HuH-7.5 (cell line): ENCODE data around the gene C16orf90.
"Not testable (repeated sequence)": the region's sequence is repeated elsewhere in the genome, so short reads cannot be mapped to it uniquely, and the experiment has no call there.

ENCODE experiments used
- DNase-seq: peaks from one replicate; pipeline ENCODE4 v3.0.0; 2011; ENCODE audit warnings: low spot score

The C16orf90 gene

DNA sequence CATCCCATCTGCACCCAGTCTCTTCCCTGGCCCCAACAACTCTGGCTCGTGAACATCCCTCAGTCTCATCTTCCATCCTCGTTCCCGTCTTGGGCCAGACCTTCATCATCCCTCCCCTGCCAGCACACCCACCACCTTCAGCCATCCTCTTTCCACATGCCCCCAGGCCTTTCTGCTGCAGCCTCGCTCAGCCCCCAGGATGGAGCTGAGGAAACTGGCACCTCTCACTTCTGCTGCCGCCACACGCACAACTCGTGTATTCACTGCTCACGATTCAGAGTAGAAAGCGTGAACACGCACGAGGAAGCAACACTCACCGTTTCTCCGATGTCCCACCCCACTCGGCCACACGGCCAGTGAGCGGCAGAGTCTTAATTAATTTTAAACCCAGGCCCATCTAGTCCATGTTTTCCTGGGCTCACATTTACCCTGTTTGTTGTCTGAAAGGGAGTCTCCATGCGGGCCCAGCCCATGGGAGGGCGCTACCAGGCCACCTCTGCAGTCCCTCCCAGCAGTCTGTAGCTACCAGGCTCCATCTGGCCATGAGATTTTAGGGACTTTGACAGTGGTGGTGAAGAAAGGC is 12.5 kb downstream of the C16orf90 start:
- no peak for DNase-seq

DNA sequence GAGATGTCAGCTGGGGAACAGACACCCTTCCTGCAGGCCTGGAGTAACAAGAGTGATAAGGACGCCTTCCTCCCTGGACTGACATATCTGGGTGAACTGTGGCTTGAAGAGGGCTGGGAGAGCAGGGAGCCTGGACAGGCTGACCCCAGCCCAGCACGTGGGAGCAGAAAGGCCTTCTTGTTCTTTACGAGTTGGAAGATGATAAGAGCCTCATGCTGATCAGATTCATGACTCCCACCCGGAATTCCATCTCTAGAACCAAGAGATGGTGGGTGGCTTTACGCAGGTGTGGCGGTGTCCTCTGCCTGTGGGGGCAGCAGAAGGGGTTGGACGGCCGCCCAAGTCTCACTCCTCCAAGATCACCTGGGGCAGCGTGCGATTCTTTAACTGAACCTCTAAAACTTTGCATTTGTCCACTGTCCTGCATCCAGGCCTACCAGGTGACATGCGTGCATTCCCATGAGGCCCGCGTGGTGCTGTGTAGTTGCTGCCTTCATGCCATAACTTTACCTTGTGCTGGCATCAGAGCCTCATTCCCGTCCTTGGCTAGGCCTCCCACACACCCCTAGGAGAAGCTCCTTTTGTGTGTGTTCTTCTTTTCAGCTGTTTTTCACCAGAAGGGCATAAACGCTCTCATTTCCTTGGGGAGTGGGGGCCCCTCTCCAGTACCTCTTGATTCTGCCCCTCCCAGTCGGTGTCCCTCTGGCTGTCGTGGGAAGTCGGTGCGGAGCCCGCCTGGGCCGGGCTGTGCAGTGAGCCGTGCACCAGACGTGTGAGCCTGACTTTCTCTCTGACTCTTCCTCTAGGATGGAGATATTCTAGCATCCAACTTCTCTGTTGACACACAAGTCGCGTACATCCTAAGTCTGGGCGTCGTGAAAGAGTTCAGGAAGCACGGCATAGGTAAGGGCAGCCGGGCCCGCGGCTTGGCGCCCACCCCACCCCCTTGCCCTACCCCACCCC is 13.3 kb downstream of the C16orf90 start:
- no peak for DNase-seq

DNA sequence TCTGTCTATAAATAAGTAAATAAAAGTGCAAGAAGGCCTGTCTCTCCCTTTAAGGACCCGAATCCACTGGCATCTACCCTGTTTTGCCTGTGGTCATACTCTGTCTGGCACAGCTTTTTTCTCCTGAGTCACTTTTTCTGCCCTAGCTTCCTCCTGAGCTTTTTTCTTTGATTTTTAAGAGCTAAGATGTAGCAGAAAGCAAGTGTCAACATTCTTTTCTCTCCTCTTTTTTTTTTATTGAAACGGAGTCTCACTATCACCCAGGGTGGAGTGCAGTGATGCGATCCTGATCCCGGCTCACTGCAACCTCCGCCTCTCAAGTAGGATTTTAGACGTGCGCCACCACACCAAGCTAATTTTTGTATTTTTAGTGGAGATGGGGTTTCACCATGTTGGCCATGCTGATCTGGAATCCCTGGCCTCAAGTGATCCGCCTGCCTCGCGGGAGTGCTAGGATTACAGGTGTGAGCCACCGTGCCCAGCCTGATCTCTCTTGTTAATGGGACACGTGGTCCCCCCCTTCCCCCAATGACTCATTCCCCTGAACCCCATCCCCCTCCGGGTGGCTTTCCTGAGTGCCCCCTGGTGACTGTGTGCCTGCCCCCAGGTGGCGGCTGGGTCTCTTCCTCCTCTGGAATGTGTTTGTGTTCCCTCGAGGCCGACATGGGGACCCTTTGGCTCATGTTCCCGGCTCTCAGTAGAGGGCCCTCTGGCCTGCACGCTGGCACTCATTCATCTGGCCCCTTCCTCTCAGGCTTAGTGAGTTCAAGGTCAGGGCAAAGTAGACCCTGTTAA is 14.2 kb downstream of the C16orf90 start:
- no peak for DNase-seq

DNA sequence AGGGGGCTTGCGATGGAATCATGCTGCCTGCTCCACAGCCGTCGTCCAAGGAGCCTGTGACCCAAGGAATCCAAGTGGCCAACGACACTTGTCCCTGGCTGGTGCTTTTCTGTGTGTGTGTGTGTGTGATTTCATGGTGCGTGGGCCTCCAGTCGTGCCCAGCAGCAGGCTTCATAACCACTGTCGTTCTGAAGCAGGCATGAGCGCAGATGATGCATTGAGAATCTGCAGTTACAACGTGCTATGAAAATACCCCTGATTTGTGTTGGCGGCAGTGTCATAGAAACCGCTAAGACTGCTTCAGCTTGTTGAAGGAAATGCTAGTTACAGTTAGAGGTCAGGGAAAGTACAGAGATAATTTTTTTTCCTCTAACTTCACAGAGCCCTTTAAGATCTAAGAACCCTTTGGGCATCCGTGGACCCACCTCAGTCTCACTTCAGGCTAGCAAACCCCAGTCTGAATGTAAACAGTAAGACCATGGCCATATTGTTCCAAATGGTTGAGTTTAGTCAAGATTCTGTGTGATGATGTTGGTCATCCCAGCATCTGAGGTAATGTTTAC is 15.6 kb downstream of the C16orf90 start:
- no peak for DNase-seq

DNA sequence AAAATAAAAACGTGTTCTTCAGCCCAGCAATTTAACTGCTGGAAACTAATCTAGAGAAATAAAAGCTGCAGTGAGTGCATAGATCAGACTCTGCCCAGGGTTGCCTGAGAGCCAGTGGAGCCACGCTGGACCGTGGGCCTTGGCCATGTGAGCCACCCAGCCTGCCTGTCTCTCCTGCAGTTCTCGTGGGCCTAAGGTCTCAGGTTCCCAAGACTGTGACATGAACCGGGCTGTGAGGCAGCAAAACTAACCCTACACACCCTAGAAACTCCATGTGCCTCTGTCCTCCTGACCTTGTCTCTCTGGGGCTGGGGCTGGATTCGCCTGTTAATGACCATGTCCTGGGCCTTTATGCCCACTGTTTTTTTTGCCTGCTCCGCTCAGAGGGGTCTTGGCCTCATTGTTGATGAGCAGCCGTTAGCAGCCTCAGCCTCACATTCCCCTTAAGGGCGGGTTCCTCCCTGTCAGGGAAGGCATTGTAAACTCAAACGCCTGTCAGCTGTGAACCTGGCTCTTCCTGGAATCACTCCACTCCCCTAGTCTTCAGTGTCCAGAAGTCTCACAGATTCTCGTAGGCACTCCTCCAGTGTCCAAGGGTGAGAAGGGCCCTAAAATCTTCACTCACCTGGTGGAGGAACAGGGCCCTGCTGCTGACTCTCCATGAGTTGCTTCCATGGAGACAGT is 16.9 kb downstream of the C16orf90 start:
- DNase-seq, result no peak

DNA sequence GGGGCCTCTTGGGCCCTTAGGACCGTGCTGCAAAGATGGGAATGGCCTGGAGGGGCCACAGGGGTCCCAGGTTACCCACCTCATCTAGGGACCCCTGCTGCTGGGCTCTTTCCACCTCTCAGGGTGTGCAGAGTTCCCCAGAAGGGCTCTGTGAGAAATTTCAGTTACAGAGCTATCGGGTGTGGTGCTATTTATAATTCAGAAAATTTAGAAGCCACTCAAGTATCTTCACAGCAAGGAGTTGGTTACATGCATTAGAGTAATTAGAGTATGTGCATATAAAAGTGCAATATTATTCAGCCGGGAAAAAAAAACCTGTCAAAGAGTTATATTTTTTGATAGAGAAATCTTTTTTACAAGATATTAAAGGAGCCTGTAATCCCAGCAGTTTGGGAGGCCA is 18.9 kb downstream of the C16orf90 start:
- DNase-seq, result no peak

DNA sequence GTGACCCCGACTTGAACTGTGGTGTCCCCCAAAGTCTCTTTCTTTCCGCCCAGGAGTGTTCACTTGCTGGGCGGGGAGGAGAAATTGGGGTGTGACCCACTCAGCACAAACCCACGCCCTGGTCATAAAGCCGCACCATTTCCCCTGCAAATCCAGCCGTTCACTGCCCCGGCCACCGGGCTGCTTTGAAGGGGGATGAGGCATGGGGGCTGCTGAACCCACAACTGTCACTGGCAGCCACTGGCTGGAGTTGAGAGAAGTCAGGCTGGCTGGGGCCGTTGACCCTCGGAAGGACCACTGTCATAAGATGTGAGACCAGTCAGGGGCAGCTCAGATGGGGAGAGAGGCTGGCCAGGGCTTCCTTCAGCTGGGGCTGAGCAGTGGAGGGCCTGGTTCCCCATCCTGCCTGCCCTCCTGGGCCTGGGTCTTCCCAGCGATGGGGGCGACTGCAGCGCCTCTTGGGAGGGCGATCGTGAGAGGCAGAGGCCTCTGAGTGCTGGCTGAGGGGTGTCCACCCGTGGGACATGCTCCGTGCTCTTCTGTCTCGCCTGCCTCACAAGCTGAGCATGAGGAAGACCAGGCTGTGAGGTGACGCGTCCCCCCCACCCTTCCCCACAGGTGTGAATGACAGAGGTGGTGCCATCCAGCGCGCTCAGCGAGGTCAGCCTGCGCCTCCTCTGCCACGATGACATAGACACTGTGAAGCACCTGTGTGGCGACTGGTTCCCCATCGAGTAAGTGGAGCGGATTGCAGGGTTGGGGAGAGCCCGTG is 19.5 kb downstream of the C16orf90 start:
- no peak for DNase-seq

DNA sequence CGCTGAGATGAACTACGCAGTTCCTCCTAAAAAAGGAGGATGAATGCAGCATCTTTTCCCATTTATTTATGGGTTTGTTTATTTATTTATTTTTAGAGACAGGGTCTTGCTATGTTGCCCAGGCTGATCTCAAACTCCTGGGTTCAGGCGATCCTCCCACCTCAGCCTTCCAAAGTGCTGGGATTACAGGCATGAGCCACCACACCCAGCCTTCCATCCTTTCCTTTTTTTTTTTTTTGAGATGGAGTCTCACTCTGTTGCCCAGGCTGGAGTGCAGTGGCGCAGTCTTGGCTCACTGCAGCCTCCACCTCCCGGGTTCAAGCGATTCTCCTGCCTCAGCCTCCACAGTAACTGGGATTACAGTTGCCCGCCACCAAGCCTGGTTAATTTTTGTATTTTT is 20.4 kb downstream of the C16orf90 start:
- not testable (repeated sequence) for DNase-seq

DNA sequence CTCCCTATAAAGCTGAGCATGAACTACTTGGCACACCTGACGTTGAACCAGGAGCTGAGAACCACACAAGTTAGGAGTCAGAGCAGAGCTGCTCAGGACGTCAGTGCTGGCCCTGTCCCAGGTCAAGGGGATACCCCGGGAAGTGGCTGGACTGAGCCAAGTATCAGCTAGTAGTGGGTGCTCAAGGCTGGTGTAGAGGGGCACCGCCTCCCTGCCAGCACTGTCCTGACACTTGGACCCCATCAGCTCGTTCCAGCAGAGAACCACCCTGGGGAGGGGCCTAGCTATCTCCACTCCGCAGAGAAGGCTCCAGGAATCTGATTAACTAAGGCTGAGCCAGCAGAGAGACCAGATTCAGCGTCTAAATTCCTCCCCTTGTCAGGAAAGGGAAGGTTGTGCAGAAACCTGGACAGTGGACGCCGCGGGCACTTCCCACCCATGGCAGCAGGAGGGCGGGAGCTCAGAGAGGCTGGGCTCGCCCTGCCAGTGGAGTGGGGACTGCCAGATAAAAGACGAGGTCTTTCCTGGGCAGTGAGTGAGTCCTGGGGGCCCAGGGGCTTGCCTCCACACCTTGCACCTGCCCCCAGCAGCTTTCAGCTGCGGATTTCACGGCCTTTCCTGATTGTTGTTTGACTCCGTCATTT is 21.0 kb downstream of the C16orf90 start:
- no peak for DNase-seq

DNA sequence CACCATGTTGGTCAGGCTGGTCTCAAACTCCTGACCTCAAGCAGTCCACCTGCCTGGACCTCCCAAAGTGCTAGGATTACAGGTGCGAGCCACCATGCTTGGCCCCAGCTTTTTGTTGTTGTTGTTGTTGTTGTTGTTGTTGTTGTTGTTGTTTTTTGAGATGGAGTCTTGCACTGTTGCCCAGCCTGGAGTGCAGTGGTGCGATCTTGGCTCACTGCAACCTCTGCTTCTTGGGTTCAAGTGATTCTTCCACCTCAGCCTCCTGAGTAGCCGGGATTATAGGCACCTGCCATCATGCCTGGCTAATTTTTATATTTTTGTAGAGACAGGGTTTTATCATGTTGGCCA is 21.7 kb downstream of the C16orf90 start:
- DNase-seq, result not testable (repeated sequence)

DNA sequence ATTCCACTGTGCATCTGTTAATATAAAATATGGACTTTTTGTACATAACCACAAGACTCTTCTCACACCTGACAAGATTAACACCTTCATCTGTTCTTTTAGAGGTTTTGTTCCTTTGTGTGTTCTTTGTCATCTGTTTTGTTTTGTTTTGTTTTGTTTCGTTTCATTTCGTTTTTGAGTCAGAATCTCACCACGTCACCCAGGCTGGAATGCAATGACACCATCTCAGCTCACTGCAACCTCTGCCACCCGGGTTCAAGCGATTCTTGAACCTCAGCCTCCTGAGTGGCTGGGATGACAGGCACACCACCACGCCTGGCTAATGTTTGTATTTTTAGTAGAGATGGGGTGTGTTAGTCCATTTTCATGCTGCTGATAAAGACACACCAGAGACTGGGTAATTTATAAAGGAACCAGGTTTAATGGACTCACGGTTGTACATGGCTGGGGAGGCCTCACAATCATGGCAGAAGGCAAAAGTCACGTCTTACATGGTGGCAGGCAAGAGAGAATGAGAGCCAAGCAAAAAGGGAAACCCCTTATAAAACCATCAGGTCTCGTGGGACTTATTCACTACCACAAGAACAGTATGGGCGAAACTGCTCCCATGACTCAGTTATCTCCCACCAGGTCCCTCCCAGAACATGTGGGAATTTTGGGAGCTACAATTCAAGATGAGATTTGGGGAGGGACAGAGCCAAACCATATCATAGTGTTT is 22.3 kb downstream of the C16orf90 start:
- no peak for DNase-seq

DNA sequence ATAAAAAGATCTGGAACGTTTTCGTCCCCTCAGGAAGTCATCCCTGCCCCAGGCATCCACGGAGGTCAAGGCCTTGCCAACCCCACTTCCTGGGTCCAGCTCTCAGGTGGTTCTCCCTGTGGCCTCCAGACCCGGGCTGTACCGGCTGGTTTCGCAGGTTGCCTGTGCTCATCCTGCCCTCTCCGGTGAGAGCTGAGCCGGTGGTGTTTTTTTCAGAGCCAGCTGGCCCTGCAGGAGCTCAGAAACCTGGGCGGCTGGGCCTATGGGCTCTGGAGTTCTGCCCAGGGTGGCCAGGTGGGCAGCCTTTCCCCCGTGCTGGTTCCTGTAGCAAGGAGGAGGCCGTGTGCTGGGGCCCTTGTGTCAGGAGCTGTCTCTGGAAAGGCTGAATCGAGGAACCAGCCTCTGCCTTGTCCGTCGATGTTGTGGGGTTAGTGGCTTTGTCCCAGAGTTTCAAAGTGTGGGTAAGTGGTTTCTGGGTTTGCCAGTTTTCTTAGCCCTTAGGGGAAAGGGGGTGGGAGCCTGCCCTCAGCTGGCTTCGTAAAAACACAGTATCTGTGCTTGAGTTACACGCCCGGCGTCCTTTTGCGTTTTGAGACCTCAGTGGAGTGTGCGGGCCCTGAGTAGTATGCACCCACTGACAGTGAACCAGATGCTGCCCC is 23.6 kb downstream of the C16orf90 start:
- DNase-seq, result no peak

DNA sequence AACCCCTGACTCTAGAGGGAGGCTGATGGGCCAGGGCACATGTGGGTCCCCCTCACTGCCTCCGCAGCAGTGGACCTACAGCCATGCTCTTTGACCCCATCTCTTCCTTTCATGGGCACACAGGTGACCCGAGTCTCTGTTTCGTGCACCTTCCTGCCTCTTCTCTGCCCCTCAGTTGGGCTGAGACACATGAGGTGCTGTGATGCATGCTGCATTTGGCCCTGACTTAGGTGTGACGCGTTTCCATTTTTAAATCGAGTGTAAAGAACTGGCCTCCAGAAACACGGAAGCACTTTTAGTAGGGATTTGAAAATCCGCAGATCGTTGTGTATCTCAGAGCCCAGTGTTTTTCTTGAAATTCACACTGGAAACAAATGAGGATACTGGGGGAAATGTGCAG is 24.6 kb downstream of the C16orf90 start:
- DNase-seq, result no peak

DNA sequence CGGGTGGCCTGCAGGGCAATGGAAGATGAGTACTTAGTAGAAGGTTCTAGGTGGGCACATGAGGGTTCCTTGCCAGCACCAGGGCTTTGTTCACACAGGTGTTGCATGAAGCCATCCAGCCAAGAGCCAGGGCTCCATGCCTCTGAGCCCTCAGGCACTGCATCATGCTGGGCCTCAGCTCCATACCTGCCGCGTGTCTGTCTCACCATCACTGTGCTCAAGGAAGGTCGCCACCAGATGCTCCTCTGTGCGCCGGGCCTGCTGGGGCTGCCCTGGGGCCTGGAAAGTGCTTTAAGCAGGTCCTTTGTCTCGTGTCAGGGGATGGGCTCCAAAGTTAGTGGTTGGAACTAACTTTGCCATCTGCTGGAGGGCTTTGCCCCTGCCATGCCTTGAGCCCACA is 25.6 kb downstream of the C16orf90 start:
- no peak for DNase-seq

DNA sequence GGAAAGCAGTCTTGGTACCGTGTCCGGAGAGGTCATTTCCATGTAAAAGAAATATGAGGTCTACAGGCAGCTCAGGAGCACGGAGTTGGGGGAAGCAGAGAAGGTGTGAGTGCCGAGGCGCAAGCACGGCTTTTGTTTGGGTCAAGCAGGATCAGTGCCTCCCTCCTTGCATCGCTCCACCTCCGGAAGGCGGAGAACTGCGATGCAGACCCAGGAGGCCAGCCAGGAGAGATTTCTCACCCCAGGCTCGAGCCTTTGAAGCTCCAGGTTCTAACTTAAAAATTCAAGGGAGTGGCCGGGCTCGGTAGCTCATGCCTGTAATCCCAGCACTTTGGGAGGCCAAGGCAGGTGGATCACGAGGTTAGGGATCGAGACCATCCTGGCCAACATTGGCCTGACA is 26.8 kb downstream of the C16orf90 start:
- no peak for DNase-seq

DNA sequence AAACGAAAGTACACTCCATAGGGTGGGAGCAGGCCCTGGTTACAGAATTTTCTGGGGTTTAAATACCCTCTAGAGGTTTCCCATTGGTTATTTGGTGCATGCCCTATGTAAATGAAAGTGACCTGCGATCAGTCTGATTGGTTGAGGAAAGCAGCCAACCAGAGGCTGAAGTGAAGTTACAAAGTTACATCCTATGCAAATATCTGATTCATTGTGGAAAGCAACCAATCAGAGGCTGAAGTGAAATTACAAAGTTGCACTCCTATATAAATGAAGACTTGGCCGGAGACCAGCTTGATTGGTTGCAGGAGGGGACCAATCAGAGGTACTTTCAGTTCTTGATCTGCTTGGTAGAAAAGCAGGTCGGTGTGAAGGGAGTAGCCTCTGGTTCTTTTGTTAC is 27.4 kb downstream of the C16orf90 start:
- no peak for DNase-seq

DNA sequence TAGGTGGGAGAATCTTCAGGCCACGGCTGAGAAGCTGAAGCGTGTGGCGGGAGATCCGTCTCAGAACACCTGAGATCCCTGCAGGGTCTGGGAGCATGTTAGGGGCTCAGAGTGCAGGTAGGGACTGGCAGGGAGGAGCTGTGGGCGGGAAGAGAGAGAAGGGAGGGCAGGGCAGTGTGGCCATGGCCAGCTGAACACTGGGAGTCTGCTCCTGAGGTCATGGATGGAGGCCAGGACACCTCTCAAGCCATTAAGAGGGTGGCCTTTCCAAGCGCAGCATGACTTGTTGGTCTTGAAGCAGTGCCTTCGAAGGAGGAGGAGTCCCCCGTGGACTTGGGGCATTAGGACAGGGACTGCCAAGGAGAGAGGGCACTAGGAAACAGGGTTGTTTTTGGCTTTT is 28.1 kb downstream of the C16orf90 start:
- no peak for DNase-seq

DNA sequence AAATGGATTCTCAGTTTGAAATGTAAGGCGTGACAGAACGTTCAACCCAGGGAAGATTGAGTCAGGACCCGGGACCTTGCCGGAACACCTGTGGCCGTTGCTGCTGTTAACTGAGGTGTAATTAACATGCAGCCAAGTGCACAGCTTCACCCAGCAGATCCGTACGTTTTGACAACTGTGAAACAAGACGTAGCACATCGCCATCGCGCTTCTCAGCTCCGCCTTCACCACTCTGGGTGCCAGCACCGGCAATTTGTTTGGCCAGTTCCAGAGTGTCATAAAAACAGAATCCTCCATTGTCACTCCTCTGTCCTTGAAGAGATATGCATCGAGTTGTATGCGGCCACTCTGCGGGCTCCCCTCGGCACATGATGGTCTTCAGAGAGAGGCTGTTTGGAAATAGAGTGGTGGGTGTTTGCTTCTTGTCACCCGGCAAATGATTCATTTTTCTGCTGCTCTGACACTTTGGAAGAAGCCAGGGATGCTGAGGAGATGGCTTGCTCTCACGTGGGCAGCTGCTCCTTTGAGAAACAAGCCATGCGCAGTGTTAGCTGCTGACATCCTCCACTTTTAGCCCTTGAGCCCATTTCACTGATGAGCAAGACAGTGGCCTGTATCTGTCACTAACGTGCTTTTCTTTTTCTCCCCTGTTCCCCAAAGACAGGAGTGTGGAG is 29.2 kb downstream of the C16orf90 start:
- no peak for DNase-seq

DNA sequence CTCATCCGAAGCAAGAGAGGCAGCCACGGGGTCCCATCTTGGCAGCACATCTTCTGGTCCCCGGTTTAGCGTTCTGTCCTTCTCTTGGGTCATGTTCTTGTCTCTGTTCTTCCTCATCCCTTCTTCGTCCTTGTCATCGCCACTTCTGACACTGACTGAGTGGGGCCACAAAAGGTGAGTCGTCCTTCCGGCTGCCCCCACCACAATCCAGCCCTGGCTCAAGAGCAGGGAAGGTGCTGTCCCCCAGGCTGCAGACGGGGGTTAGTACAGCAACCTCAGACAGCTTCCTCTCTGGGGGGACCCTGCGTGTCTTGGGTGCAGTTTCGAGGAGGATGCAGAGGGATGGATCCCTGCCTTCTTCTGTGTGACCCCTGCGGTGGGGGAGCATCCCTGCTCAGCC is 30.0 kb downstream of the C16orf90 start:
- DNase-seq, result no peak
